Measurements from ENCODE around the gene TRIM71.
"Not testable (repeated sequence)": the region's sequence is repeated elsewhere in the genome, so short reads cannot be mapped to it uniquely, and the experiment has no call there.

The TRIM71 gene

DNA sequence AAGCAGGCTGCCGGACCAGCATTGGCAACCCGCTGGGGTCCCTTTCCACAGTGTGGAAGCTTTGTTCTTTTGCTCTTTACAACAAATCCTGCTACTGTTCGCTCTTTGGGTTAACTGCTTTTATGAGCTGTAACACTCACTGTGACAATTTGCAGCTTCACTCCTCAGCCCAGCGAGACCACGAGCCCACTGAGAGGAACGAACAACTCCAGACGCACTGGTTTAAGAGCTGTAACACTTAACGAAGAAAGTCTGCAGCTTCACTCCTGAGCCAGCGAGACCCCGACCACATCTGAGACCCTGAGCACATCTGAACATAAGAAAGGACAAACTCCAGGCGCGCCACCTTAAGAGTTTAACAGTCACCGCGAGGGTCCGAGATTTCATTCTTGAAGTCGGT, 122.9 kb downstream of the TRIM71 start:
- DNase-seq: no peak

DNA sequence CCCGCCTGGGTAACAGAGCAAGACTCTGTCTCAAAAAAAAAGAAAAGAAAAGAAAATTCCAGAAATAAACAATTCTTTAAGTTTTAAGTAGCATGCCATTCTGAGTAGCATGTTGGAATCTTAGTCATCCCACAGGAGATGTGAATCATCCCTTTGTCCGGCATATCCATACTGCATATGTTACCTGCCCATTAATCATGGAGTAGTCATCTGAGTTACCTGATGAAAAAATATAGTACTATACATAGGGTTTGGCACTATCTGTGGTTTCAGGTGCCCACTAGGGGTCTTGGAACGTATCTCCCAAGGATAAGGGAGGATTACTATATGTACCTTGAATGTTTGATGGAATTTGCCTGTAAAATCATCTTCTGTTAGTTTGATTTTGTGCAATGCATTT, 127.3 kb downstream of the TRIM71 start:
- DNase-seq: no peak

DNA sequence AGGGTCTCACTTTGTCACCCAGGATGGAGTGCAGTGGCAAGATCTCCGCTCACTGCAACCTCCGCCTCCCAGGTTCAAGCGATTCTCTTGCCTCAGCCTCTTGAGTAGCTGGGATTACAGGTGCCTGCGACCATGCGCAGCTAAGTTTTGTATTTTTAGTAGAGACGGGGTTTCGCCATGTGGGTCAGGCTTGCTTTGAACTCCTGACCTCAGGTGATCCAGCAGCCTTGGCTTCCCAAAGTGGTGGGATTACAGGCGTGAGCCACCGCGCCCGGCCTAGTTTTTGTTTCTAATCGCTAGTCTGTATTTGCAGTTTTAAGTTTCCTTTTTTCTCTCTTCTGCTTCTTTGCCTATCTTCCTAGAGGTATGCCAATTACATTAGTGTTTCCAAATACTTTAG, 127.8 kb downstream of the TRIM71 start:
- DNase-seq: not testable (repeated sequence)

DNA sequence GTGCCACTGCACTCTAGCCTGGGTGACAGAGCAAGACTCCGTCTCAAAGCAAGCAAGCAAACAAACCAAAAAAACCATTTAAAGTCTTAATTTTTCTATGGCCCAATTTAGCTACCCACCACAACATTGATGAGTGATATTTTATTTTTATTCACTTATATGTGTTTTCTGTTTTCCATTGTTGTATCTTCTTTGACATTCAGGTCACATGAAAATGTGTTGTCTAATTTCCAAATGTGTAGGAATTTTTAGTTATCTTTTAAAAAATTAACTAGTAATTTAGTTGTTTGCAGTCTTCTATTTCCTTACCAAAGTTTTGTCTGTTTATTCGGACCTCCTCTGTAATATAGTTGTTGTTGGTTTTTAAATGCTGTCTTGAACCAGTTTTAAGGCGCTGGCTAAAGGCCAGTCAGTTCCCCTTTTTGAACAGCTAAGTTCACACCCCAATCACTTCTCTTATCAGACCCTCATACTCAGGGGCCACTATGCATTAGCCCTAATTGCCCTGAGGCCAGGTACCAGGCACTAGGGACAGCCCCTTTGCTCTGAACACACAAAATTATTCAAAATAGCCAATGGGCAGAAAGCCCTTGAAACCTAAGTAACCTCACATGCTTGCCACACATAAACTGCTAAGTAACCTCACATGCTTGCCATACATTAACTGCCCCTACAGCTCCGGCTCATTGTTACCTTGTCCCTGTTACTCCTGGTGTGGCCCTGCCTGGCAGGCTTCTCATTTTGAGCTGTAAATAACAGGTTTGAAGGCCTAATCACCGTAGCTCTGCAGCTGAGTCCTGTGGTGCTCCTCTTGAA, 129.4 kb downstream of the TRIM71 start:
- DNase-seq: no peak
